Hepatocyte (in vitro differentiated cells): Measurements from ENCODE around the gene NDUFC2. TPM values are rescaled to one million over a fixed set of nuclear protein-coding genes. Genes with fewer than 3 reads are reported as not detected.

ENCODE experiments used
- DNase-seq: peaks from one replicate; pipeline ENCODE4 v3.0.0-alpha.2; 2016; ENCODE audit warnings: low spot score
- H2AFZ ChIP-seq: fragments of 200-600 bp; sonication (generic); 2 replicates; pipeline ENCODE4 v1.6.0; 2016; ENCODE audit warnings: antibody characterized with exemption, mild to moderate bottlenecking
- H3K27ac ChIP-seq: fragments of 200-600 bp; sonication (generic); 2 replicates; pipeline ENCODE4 v1.5.1; 2016; ENCODE audit warnings: mild to moderate bottlenecking
- H3K27me3 ChIP-seq: fragments of 200-600 bp; sonication (generic); 2 replicates; pipeline ENCODE4 v1.6.1; 2016
- H3K36me3 ChIP-seq: fragments of 200-600 bp; sonication (generic); replicated peaks from 2 replicates; pipeline ENCODE4 v1.5.1; 2016; ENCODE audit warnings: low read depth; ENCODE audit not compliant: insufficient read depth
- H3K4me1 ChIP-seq: fragments of 200-600 bp; sonication (generic); 2 replicates; pipeline ENCODE4 v1.5.1; 2016; ENCODE audit warnings: mild to moderate bottlenecking, moderate library complexity; ENCODE audit not compliant: insufficient read depth
- H3K4me2 ChIP-seq: fragments of 200-600 bp; sonication (generic); 2 replicates; pipeline ENCODE4 v1.6.0; 2016
- H3K4me3 ChIP-seq: fragments of 200-600 bp; sonication (generic); 2 replicates; pipeline ENCODE4 v1.5.1; 2016; ENCODE audit warnings: mild to moderate bottlenecking
- H3K79me2 ChIP-seq: fragments of 200-600 bp; sonication (generic); 2 replicates; pipeline ENCODE4 v1.6.0; 2017; ENCODE audit warnings: mild to moderate bottlenecking
- H3K9me2 ChIP-seq: fragments of 200-600 bp; sonication (generic); replicated peaks from 2 replicates; pipeline ENCODE4 v1.6.0; 2017; ENCODE audit warnings: mild to moderate bottlenecking; ENCODE audit not compliant: insufficient read depth
- H3K9me3 ChIP-seq: fragments of 200-600 bp; sonication (generic); 2 replicates; pipeline ENCODE4 v1.5.1; 2016; ENCODE audit warnings: low read depth, mild to moderate bottlenecking
- H4K20me1 ChIP-seq: fragments of 200-600 bp; sonication (generic); 2 replicates; pipeline ENCODE4 v1.6.0; 2016; ENCODE audit warnings: mild to moderate bottlenecking; ENCODE audit not compliant: insufficient read depth, poor library complexity, severe bottlenecking
- EZH2 ChIP-seq: fragments of 200-600 bp; sonication (generic); IDR thresholded peaks from 2 replicates; pipeline ENCODE4 v1.6.1; 2016; ENCODE audit warnings: antibody characterized with exemption, mild to moderate bottlenecking, borderline replicate concordance
- EZH2phosphoT487 ChIP-seq: fragments of 200-600 bp; sonication (generic); IDR thresholded peaks from one replicate; pipeline ENCODE4 v1.6.1; 2018; ENCODE audit warnings: antibody characterized with exemption, mild to moderate bottlenecking, low read depth, moderate library complexity; ENCODE audit not compliant: unreplicated experiment, severe bottlenecking
- WGBS: methylation state at CpG from one replicate; pipeline ENCODE4 v1.1.6; 2016; ENCODE audit warnings: low lambda C conversion rate; ENCODE audit errors: missing lambda C conversion rate; 5-methylcytosine and 5-hydroxymethylcytosine counted together
- polyA plus RNA-seq: library from polyadenylated mRNA; unstranded; fragments of >200 nt; fragmentation: Nextera tagmentation; extraction: Ambion mirVana; gene quantifications from 2 replicates; pipeline ENCODE4 v1.2.1, GENCODE V29; 2016
- total RNA-seq: library from RNA; depleted of rRNA; stranded (reverse); fragments of >200 nt; gene quantifications from 2 replicates; pipeline ENCODE4 v1.2.3, GENCODE V29; 2014
- TF ChIP-seq, protein P1 (sequence below): fragments of 200-600 bp; sonication (generic); IDR thresholded peaks from 2 replicates; pipeline ENCODE4 v1.5.1; 2016; ENCODE audit warnings: antibody characterized with exemption, mild to moderate bottlenecking; ENCODE audit not compliant: poor library complexity

The NDUFC2 gene
- total and polyA plus RNA-seq, 2 experiments from 2014 or later: 115 to 481 TPM

DNA sequence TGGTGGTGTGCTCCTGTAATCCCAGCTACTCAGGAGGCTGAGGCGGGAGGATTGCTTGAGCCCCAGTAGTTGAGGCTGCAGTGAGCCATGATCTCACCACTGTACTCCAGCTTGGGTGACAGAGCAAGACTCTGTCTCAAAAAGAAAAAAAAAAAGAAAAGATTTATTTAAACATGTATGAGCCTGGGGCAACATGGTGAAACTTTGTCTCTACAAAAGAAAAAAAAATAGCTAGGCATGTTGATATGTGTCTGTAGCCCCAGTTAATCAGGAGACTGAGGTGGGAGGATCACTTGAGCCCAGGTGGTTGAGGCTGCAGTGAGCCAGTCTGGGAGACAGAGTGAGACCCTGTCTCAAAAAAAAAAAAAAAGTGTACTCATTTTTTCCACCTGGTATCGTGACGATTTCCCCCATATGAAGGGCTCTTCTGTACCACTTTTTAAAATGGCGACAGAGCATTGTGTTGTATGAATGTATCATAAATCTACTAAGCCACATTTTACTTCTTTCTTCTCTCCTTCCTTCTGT, 40.2 kb downstream of the NDUFC2 start:
- Histone ChIP-seq H3K79me2 (no peaks in the 10 kb centered on the region), H2AFZ (peak overlapping the region; percentile 75), H3K4me3 (no peak overlapping the region), H3K27me3 (no peaks in the 10 kb centered on the region), H3K9me3 (no peaks in the 10 kb centered on the region), H3K36me3 (no peaks in the 10 kb centered on the region), H3K4me2 (peak overlapping the region; percentile 66), H4K20me1 (no peaks in the 10 kb centered on the region), H3K27ac (peak overlapping the region; percentile 96), H3K9me2 (no peaks in the 10 kb centered on the region), H3K4me1 (peaks cover 17% of the 10 kb centered on the region)
- 97% methylated on average over 4 of the region's 4 CpGs for WGBS
- DNase-seq: no peak
- no peak for TF ChIP-seq EZH2
- TF ChIP-seq EZH2phosphoT487: no peak
- TF ChIP-seq, protein P1, sequence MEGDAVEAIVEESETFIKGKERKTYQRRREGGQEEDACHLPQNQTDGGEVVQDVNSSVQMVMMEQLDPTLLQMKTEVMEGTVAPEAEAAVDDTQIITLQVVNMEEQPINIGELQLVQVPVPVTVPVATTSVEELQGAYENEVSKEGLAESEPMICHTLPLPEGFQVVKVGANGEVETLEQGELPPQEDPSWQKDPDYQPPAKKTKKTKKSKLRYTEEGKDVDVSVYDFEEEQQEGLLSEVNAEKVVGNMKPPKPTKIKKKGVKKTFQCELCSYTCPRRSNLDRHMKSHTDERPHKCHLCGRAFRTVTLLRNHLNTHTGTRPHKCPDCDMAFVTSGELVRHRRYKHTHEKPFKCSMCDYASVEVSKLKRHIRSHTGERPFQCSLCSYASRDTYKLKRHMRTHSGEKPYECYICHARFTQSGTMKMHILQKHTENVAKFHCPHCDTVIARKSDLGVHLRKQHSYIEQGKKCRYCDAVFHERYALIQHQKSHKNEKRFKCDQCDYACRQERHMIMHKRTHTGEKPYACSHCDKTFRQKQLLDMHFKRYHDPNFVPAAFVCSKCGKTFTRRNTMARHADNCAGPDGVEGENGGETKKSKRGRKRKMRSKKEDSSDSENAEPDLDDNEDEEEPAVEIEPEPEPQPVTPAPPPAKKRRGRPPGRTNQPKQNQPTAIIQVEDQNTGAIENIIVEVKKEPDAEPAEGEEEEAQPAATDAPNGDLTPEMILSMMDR: no peak

DNA sequence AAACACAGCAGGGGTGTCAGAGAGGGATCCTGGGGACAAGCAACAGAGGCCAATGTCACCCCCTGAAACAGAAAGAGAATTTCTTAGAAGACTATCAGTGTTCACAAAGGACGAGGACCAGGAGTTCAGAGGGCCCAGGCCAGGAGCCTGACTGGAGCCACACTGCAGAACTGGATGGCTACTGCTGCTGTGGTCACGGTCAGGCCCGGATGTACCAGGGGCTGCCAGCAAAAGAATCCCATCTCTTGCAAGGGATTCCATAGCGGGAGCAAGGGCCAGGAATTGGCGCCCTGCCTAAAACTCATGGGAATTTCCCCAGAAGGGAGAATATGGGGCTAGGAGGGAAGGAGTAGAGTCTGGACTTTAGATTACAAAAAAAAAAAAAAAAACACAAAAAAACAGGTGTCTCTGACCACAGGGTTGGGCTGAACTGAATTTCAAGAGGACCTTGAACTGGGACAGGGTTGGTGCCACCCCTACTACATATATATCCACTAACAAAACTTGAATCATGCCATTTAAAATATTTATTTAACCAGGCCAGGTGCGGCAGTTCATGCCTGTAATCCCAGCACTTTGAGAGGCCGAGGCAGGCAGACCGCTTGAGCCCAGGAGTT, 40.9 kb downstream of the NDUFC2 start:
- Histone ChIP-seq H2AFZ (no peak overlapping the region), H3K4me1 (peaks cover 17% of the 10 kb centered on the region), H3K27me3 (no peaks in the 10 kb centered on the region)

DNA sequence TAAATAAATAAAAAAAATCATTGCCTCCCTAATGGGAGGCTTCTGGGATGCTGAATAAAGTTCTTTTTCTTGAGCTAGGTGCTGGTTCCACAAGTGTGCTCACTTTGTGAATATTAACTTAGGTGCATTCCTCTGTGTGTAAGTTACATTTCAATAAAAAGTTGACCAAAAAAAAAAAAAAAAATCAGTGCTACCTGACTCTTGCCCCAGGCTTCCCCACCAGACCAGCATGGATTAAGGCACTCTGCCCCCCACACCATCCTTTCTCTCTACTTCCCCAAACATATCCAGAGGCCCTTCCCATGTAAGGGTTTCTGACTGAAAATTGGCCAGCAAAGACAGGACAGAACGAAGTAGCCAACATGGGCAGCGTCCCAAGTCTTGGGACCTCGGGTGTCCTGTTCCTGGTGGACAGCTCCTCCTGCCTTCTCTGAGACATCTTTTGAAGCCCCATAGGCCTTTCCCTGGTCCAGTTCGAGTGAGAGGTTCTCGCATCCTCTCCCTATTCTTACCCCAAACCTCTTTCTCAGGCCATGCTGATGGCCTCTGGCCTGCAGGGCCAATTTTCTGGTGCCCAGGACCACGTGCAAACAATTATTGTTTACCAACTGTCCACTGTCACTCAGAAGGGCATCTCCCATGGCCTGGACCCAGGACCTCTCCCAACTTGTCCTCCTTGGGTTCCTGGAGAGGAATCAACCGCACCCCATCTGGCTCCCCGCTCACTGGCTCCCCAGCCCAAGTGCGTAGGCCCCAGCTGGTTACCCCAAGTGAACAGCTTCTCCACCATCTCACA, 41.6 kb downstream of the NDUFC2 start:
- Histone ChIP-seq H3K4me2 (no peak overlapping the region), H3K27ac (no peak overlapping the region), H3K4me3 (no peak overlapping the region), H4K20me1 (no peaks in the 10 kb centered on the region), H3K27me3 (no peaks in the 10 kb centered on the region), H3K4me1 (peaks cover 17% of the 10 kb centered on the region), H3K36me3 (no peaks in the 10 kb centered on the region), H3K79me2 (no peaks in the 10 kb centered on the region), H3K9me2 (no peaks in the 10 kb centered on the region), H3K9me3 (no peaks in the 10 kb centered on the region), H2AFZ (no peak overlapping the region)
- 93% methylated on average over 9 of the region's 9 CpGs for WGBS
- no peak for DNase-seq
- TF ChIP-seq, protein P1: no peak

More for the DNA sequence above, 40.9 kb downstream of the NDUFC2 start:
- Histone ChIP-seq H3K9me2 (no peaks in the 10 kb centered on the region), H3K36me3 (no peaks in the 10 kb centered on the region), H3K9me3 (no peaks in the 10 kb centered on the region), H3K4me3 (no peak overlapping the region), H3K27ac (no peak overlapping the region), H4K20me1 (no peaks in the 10 kb centered on the region), H3K4me2 (no peak overlapping the region), H3K79me2 (no peaks in the 10 kb centered on the region)
- no peak for DNase-seq
- WGBS: 95% methylated on average over 8 of the region's 8 CpGs
- TF ChIP-seq, protein P1: no peak
- TF ChIP-seq EZH2 (no peak), EZH2phosphoT487 (no peak)
